ENCODE data around the gene FARS2. TPM values are rescaled to one million over a fixed set of nuclear protein-coding genes. Genes with fewer than 3 reads are reported as not detected.
"Not testable (repeated sequence)": the region's sequence is repeated elsewhere in the genome, so short reads cannot be mapped to it uniquely, and the experiment has no call there.

Gene FARS2
- polyA plus RNA-seq, 2 donors, result 5.0 to 10.5 TPM

DNA sequence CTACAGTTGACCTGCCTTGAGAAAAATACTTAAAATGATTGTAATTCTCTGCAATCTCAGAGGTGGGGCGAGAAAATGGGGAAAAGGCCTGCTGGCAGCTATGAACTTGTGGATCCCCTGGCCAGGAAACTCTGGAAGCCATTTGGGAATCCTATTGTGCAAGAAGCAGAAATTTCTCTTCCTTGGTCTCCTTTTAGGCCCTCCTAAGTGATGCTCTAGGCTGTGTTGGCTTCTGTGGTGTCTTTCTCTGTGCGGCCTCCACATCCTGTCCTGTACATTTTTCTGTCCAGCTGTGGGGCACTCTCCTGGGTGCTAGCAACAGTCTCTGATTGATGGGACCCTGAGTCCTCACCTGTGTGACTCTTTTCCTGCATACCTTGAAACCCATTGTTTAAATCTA is 290.9 kb downstream of the FARS2 start:
- 97 to 100% methylated on average over 2 of the region's 2 CpGs for WGBS, 2 donors
- Histone ChIP-seq H3K4me3 (ENCODE audit: low read depth in 1 of 2, low read length in 2 of 2) (no peak overlapping the region), H3K27ac (ENCODE audit: low read depth in 2 of 2, low read length in 1 of 2) (no peak overlapping the region)

DNA sequence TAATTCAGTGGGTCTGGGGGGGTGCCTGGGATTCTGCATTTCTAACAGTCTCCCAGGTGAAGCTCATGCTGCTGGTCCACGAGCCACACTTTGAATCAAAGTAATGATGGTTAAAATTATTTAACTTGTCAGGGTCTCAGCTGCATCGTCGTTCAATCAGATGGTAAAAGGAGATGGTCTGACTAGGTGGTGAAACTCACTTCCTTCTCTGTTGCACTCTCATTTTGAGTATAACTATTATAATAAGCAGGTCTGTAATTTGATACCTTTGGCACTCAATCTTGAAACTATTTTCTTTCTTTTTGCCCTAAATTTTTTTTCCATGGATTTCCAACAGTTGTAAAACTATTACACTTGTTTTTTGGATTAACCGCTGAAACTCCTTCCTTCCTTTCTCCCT is 292.5 kb downstream of the FARS2 start:
- Histone ChIP-seq H3K36me3 (ENCODE audit: control insufficient read depth in 2 of 2, insufficient read depth in 2 of 2, low read length in 1 of 2) (no peaks in the 10 kb centered on the region), H3K27ac (ENCODE audit: low read depth in 2 of 2, low read length in 1 of 2) (no peak overlapping the region), H3K9me3 (ENCODE audit: control insufficient read depth in 2 of 2, insufficient read depth in 1 of 2, low read depth in 1 of 2, low read length in 1 of 2) (peaks cover 2 to 5% of the 10 kb centered on the region in 2 donors), H3K4me1 (ENCODE audit: control insufficient read depth in 2 of 2, insufficient read depth in 2 of 2, low read length in 1 of 2) (no peaks in the 10 kb centered on the region), H3K27me3 (ENCODE audit: control insufficient read depth in 1 of 2, insufficient read depth in 2 of 2, low read length in 2 of 2) (peaks cover 0 to 2% of the 10 kb centered on the region in 2 donors), H3K4me3 (ENCODE audit: low read depth in 1 of 2, low read length in 2 of 2) (no peak overlapping the region)
- 63 to 75% methylated on average over 4 of the region's 4 CpGs for WGBS, 2 donors

More for the DNA sequence above, 290.9 kb downstream of the FARS2 start:
- Histone ChIP-seq H3K27me3 (ENCODE audit: control insufficient read depth in 1 of 2, insufficient read depth in 2 of 2, low read length in 2 of 2) (peaks cover 0 to 2% of the 10 kb centered on the region in 2 donors), H3K4me1 (ENCODE audit: control insufficient read depth in 2 of 2, insufficient read depth in 2 of 2, low read length in 1 of 2) (no peaks in the 10 kb centered on the region), H3K36me3 (ENCODE audit: control insufficient read depth in 2 of 2, insufficient read depth in 2 of 2, low read length in 1 of 2) (peaks cover 0 to 2% of the 10 kb centered on the region in 2 donors), H3K9me3 (ENCODE audit: control insufficient read depth in 2 of 2, insufficient read depth in 1 of 2, low read depth in 1 of 2, low read length in 1 of 2) (peaks cover 2 to 5% of the 10 kb centered on the region in 2 donors)

DNA sequence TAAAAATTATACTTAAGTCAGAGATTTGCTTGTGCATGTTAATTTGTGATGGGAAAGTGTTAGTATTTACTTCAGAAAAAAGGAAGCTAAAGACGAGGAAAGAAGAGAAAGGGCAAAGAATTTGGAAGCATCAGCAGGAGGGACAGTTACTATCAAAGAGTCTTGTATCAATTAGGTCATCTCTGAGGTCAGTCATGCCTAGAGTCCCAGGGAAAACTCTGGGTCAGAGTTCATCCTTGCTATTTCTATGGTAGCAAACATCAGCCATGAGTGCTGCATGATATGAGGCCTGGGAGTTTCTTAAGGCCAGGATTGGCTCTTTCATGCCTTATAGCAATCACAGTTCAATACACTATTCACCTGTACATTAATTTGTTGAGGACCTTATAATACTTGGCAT is 292.9 kb downstream of the FARS2 start:
- H3K36me3 ChIP-seq (ENCODE audit: control insufficient read depth in 2 of 2, insufficient read depth in 2 of 2, low read length in 1 of 2), result no peaks in the 10 kb centered on the region
- no peaks in the 10 kb centered on the region for H3K4me1 ChIP-seq (ENCODE audit: control insufficient read depth in 2 of 2, insufficient read depth in 2 of 2, low read length in 1 of 2)
- no peak overlapping the region for H3K4me3 ChIP-seq (ENCODE audit: low read depth in 1 of 2, low read length in 2 of 2)
- H3K27me3 ChIP-seq (ENCODE audit: control insufficient read depth in 1 of 2, insufficient read depth in 2 of 2, low read length in 2 of 2), result peaks cover 0 to 2% of the 10 kb centered on the region in 2 donors
- H3K9me3 ChIP-seq (ENCODE audit: control insufficient read depth in 2 of 2, insufficient read depth in 1 of 2, low read depth in 1 of 2, low read length in 1 of 2), result peaks cover 2 to 5% of the 10 kb centered on the region in 2 donors
- H3K27ac ChIP-seq (ENCODE audit: low read depth in 2 of 2, low read length in 1 of 2), result no peak overlapping the region
- WGBS, 2 donors, result 93% methylated on average over 1 of the region's 1 CpG

DNA sequence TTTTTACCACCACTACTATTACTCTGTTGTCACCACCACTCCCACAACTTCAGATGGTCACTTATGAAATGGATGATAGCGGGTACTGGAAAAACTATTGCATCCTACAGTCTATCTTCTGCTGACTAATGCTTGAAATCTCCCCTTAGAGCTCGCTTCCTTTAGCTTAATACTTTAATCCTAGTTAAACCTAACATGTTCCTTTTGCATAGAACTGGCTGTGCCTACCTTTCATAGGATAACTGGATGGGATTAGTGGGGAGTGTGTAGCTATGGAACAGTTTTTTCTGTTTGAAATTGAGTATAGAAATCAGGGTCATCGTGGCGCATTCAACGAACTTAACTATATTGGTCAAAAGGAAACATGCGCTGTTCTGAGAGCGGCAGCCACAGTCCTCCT is 294.7 kb downstream of the FARS2 start:
- Histone ChIP-seq H3K4me3 (ENCODE audit: low read depth in 1 of 2, low read length in 2 of 2) (no peak overlapping the region), H3K36me3 (ENCODE audit: control insufficient read depth in 2 of 2, insufficient read depth in 2 of 2, low read length in 1 of 2) (no peaks in the 10 kb centered on the region), H3K4me1 (ENCODE audit: control insufficient read depth in 2 of 2, insufficient read depth in 2 of 2, low read length in 1 of 2) (no peaks in the 10 kb centered on the region), H3K27me3 (ENCODE audit: control insufficient read depth in 1 of 2, insufficient read depth in 2 of 2, low read length in 2 of 2) (peaks cover 0 to 2% of the 10 kb centered on the region in 2 donors), H3K27ac (ENCODE audit: low read depth in 2 of 2, low read length in 1 of 2) (no peak overlapping the region), H3K9me3 (ENCODE audit: control insufficient read depth in 2 of 2, insufficient read depth in 1 of 2, low read depth in 1 of 2, low read length in 1 of 2) (peaks cover 2% of the 10 kb centered on the region in 2 donors)
- WGBS, 2 donors, result 76 to 78% methylated on average over 7 of the region's 7 CpGs

DNA sequence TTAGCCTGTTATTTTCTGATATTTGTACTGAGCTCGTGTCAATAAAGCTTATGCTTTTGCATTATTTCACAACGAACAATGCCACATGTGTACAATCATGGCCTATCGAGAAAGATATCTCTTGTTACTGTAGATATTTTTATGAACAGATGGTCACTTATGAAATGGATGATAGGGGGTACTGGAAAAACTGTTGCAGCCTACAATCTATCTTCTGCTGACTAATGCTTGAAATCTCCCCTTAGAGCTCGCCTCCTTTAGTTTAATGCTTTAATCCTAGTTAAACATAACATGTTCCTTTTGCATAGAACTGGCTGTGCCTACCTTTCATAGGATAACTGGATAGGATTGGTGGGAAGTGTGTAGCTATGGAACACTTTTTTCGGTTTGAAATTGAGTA is 296.2 kb downstream of the FARS2 start:
- H3K9me3 ChIP-seq (ENCODE audit: control insufficient read depth in 2 of 2, insufficient read depth in 1 of 2, low read depth in 1 of 2, low read length in 1 of 2), result no peaks in the 10 kb centered on the region
- H3K27ac ChIP-seq (ENCODE audit: low read depth in 2 of 2, low read length in 1 of 2), result no peak overlapping the region
- H3K36me3 ChIP-seq (ENCODE audit: control insufficient read depth in 2 of 2, insufficient read depth in 2 of 2, low read length in 1 of 2), result no peaks in the 10 kb centered on the region
- 85 to 90% methylated on average over 5 of the region's 5 CpGs for WGBS, 2 donors
- H3K4me1 ChIP-seq (ENCODE audit: control insufficient read depth in 2 of 2, insufficient read depth in 2 of 2, low read length in 1 of 2), result no peaks in the 10 kb centered on the region
- H3K4me3 ChIP-seq (ENCODE audit: low read depth in 1 of 2, low read length in 2 of 2), result no peak overlapping the region
- peaks cover 0 to 2% of the 10 kb centered on the region in 2 donors for H3K27me3 ChIP-seq (ENCODE audit: control insufficient read depth in 1 of 2, insufficient read depth in 2 of 2, low read length in 2 of 2)

DNA sequence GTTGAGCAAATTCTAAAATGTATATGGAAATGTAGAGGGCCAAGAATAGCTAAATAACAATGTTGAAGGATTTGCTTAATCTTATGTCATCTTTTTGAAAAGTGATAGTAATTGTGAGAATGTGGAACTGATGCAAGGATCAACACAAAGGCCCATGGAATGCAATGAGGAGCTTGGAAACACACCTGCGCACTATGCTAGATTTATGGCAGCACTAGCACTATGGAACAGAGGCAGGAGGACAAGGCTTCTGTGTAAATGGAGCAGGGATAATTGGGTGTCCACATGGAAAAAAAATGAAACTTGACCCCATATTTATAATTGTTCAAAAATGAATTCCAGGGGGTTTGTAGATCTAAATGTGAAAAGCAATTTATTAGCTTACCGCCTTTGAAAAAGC is 298.3 kb downstream of the FARS2 start:
- 97 to 98% methylated on average over 2 of the region's 2 CpGs for WGBS, 2 donors
- Histone ChIP-seq H3K36me3 (ENCODE audit: control insufficient read depth in 2 of 2, insufficient read depth in 2 of 2, low read length in 1 of 2) (no peaks in the 10 kb centered on the region), H3K27ac (ENCODE audit: low read depth in 2 of 2, low read length in 1 of 2) (no peak overlapping the region), H3K4me1 (ENCODE audit: control insufficient read depth in 2 of 2, insufficient read depth in 2 of 2, low read length in 1 of 2) (no peaks in the 10 kb centered on the region), H3K4me3 (ENCODE audit: low read depth in 1 of 2, low read length in 2 of 2) (no peak overlapping the region), H3K9me3 (ENCODE audit: control insufficient read depth in 2 of 2, insufficient read depth in 1 of 2, low read depth in 1 of 2, low read length in 1 of 2) (no peaks in the 10 kb centered on the region), H3K27me3 (ENCODE audit: control insufficient read depth in 1 of 2, insufficient read depth in 2 of 2, low read length in 2 of 2) (no peaks in the 10 kb centered on the region)

DNA sequence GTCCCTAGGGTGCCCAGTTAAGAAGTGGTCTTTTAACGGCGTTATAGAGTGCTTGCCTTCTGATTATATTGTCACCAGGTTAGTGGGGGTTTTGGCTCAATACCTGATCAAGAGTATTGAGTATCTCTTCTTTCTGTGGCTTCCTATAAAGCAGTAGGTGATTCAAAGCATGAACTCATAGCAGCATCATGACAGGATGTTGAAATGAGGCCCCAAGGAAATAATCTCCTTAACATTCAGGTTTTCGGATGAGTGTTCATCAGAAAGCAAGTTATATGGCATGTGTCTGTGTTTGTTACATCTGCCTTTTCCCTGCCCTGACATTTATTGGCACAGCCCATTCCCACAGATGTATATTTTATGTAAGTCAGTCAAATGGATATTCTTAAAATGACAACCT is 301.0 kb downstream of the FARS2 start:
- Histone ChIP-seq H3K9me3 (ENCODE audit: control insufficient read depth in 2 of 2, insufficient read depth in 1 of 2, low read depth in 1 of 2, low read length in 1 of 2) (no peaks in the 10 kb centered on the region), H3K4me1 (ENCODE audit: control insufficient read depth in 2 of 2, insufficient read depth in 2 of 2, low read length in 1 of 2) (no peaks in the 10 kb centered on the region), H3K36me3 (ENCODE audit: control insufficient read depth in 2 of 2, insufficient read depth in 2 of 2, low read length in 1 of 2) (no peaks in the 10 kb centered on the region), H3K27me3 (ENCODE audit: control insufficient read depth in 1 of 2, insufficient read depth in 2 of 2, low read length in 2 of 2) (no peaks in the 10 kb centered on the region), H3K4me3 (ENCODE audit: low read depth in 1 of 2, low read length in 2 of 2) (no peak overlapping the region), H3K27ac (ENCODE audit: low read depth in 2 of 2, low read length in 1 of 2) (no peak overlapping the region)
- 62 to 80% methylated on average over 3 of the region's 3 CpGs for WGBS, 2 donors

DNA sequence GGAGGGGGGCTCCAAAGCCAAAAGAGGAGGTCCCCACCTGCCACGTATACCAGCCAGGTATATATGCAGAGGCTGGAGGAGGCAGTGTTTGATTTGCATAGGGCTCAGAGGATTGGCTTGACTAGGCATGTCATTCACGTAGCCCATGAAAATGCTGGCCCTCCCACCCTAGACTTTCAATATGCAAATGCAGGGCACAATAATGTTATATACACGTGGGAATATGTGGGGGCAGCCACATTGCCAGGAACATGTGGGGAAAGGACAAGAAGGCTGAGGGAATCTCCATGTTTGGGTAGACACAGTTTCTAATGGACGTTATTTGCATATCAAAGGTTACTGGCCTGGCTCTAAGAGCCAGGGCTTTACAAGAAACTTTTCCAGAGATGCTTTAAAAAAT is 301.8 kb downstream of the FARS2 start:
- H3K27me3 ChIP-seq (ENCODE audit: control insufficient read depth in 1 of 2, insufficient read depth in 2 of 2, low read length in 2 of 2), result no peaks in the 10 kb centered on the region
- no peak overlapping the region for H3K27ac ChIP-seq (ENCODE audit: low read depth in 2 of 2, low read length in 1 of 2)
- H3K36me3 ChIP-seq (ENCODE audit: control insufficient read depth in 2 of 2, insufficient read depth in 2 of 2, low read length in 1 of 2), result no peaks in the 10 kb centered on the region
- H3K4me3 ChIP-seq (ENCODE audit: low read depth in 1 of 2, low read length in 2 of 2), result no peak overlapping the region
- 85 to 90% methylated on average over 4 of the region's 4 CpGs for WGBS, 2 donors
- no peaks in the 10 kb centered on the region for H3K9me3 ChIP-seq (ENCODE audit: control insufficient read depth in 2 of 2, insufficient read depth in 1 of 2, low read depth in 1 of 2, low read length in 1 of 2)
- H3K4me1 ChIP-seq (ENCODE audit: control insufficient read depth in 2 of 2, insufficient read depth in 2 of 2, low read length in 1 of 2), result no peaks in the 10 kb centered on the region

DNA sequence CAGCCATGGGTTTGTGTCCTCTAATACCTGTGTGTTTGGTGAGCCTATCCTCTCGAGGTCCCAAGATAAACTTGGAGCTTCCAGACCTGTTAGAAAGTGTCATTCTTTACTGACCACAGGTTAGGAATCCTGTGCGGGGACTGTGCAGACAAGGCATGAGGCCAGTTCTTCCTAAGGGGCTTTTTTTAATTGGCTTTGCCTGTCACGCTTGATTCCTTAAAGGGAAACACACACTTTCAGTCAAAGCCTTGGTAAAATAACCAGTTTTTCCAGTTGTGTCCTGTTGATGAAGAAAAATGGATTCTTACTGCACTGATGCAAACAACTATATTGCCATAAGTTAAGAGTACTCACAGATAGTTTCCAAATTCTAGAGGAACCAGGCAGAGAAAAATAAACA is 303.4 kb downstream of the FARS2 start:
- WGBS, 2 donors, result 40 to 60% methylated on average over 3 of the region's 3 CpGs
- H3K36me3 ChIP-seq (ENCODE audit: control insufficient read depth in 2 of 2, insufficient read depth in 2 of 2, low read length in 1 of 2); H3K9me3 ChIP-seq (ENCODE audit: control insufficient read depth in 2 of 2, insufficient read depth in 1 of 2, low read depth in 1 of 2, low read length in 1 of 2); H3K4me1 ChIP-seq (ENCODE audit: control insufficient read depth in 2 of 2, insufficient read depth in 2 of 2, low read length in 1 of 2); H3K27me3 ChIP-seq (ENCODE audit: control insufficient read depth in 1 of 2, insufficient read depth in 2 of 2, low read length in 2 of 2); H3K4me3 ChIP-seq (ENCODE audit: low read depth in 1 of 2, low read length in 2 of 2): not testable (repeated sequence)
- peak overlapping the region; percentile 42 to 54 for H3K27ac ChIP-seq (ENCODE audit: low read depth in 2 of 2, low read length in 1 of 2)

DNA sequence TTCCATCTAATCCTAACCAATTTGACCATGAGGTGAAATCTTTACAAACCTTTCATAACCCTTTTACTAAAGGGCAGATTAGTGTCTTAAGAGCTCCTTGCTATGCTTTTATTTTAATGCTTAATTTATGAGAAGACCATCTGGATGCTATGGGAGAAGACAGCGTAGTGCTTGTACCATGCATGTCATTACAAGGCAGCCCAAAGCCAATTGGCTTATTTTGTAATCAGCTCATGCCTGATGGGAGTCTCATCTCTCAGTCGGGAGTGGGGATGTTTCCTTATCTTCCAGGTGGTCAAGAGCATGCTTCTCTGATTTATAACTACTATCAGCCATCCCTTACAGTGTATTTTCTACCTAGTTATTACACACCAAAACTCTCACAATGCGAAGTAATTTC is 304.7 kb downstream of the FARS2 start:
- Histone ChIP-seq H3K4me3 (ENCODE audit: low read depth in 1 of 2, low read length in 2 of 2) (no peak overlapping the region), H3K36me3 (ENCODE audit: control insufficient read depth in 2 of 2, insufficient read depth in 2 of 2, low read length in 1 of 2) (no peaks in the 10 kb centered on the region), H3K27ac (ENCODE audit: low read depth in 2 of 2, low read length in 1 of 2) (no peak overlapping the region), H3K9me3 (ENCODE audit: control insufficient read depth in 2 of 2, insufficient read depth in 1 of 2, low read depth in 1 of 2, low read length in 1 of 2) (no peaks in the 10 kb centered on the region), H3K4me1 (ENCODE audit: control insufficient read depth in 2 of 2, insufficient read depth in 2 of 2, low read length in 1 of 2) (no peaks in the 10 kb centered on the region), H3K27me3 (ENCODE audit: control insufficient read depth in 1 of 2, insufficient read depth in 2 of 2, low read length in 2 of 2) (no peaks in the 10 kb centered on the region)
- WGBS, 2 donors, result 86 to 89% methylated on average over 3 of the region's 3 CpGs

Measured in esophagus (tissue), 2 donors.